ENCODE data around the gene IL4R.

DNA sequence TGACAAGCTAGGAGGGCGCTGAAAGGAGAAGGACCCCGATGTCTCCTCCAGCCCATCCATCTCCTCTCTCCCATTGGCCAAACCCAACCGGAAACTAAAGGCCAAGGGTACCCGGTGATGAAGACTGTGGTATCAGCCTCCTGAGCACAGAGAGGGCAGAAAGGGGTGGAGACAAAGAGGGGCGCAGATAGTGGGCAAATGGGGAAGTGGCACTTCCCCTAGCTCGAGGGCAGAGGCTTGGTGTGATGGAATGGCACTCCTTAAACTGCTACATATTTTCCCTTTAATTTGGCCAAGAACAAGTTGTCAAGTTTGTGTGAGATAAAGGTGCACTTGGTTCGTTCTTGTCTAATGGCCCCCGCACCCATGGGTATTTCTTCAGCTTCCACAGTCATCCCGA lies 27.8 kb downstream of the IL4R start:
- TF ChIP-seq GABPA (IDR thresholded peaks at IDR 0.05; ENCODE audit: low read depth) = no peak
- no peak for TF ChIP-seq CBX5 (IDR thresholded peaks at IDR 0.05; ENCODE audit: low read depth)
- TF ChIP-seq, protein P1, sequence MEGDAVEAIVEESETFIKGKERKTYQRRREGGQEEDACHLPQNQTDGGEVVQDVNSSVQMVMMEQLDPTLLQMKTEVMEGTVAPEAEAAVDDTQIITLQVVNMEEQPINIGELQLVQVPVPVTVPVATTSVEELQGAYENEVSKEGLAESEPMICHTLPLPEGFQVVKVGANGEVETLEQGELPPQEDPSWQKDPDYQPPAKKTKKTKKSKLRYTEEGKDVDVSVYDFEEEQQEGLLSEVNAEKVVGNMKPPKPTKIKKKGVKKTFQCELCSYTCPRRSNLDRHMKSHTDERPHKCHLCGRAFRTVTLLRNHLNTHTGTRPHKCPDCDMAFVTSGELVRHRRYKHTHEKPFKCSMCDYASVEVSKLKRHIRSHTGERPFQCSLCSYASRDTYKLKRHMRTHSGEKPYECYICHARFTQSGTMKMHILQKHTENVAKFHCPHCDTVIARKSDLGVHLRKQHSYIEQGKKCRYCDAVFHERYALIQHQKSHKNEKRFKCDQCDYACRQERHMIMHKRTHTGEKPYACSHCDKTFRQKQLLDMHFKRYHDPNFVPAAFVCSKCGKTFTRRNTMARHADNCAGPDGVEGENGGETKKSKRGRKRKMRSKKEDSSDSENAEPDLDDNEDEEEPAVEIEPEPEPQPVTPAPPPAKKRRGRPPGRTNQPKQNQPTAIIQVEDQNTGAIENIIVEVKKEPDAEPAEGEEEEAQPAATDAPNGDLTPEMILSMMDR (IDR thresholded peaks at IDR 0.05 in 2 of 3, conservative IDR thresholded peaks at IDR 0.05 in 1 of 3; ENCODE audit: control insufficient read depth in 2 of 3, extremely low read depth in 1 of 3, insufficient read depth in 1 of 3, low read depth in 3 of 3, low read length in 3 of 3) = no peak
